Fibroblast of lung (primary cell): ENCODE measurements around the gene EFCAB14. TPM values are rescaled to one million over a fixed set of nuclear protein-coding genes. Genes with fewer than 3 reads are reported as not detected.
A peak's percentile ranks its signal among the peaks of the same experiment; 100 is the strongest.

ENCODE experiments used
- DNase-seq, 2 donors: peaks; one replicate each; pipeline versions ENCODE4 v3.0.0 to v3.0.0-alpha.2; 2010; ENCODE audit warnings: low read depth in 2 of 2
- H2AFZ ChIP-seq: 2 replicates; pipeline ENCODE4 v1.5.1; 2012; ENCODE audit warnings: low read length, control low read depth, inconsistent platforms
- H3K27ac ChIP-seq: 2 replicates; pipeline ENCODE4 v1.5.1; 2011; ENCODE audit warnings: low read length, control low read depth; ENCODE audit not compliant: insufficient read depth
- H3K27me3 ChIP-seq: 2 replicates; pipeline ENCODE4 v1.5.1; 2011; ENCODE audit warnings: mild to moderate bottlenecking, low read length; ENCODE audit not compliant: control insufficient read depth, insufficient read depth
- H3K36me3 ChIP-seq: 2 replicates; pipeline ENCODE4 v1.5.1; 2011; ENCODE audit warnings: low read length; ENCODE audit not compliant: control insufficient read depth, insufficient read depth
- H3K4me1 ChIP-seq: 2 replicates; pipeline ENCODE4 v1.5.1; 2011; ENCODE audit warnings: low read length; ENCODE audit not compliant: control insufficient read depth, insufficient read depth; ENCODE audit errors: extremely low read depth
- H3K4me2 ChIP-seq: 2 replicates; pipeline ENCODE4 v1.5.1; 2011; ENCODE audit warnings: low read length, control low read depth; ENCODE audit not compliant: insufficient read depth; ENCODE audit errors: extremely low read depth
- H3K4me3 ChIP-seq, 4 experiments: fragments of 200-600 bp in 1 of 4; sonication (generic) in 1 of 4; replicated peaks in 1 of 4; 2 replicates each; pipeline ENCODE4 v1.5.1; 2011 to 2016; ENCODE audit warnings: low read length in 4 of 4, low read depth in 3 of 4, mild to moderate bottlenecking in 3 of 4, control low read depth in 2 of 4, inconsistent platforms in 1 of 4, mixed read lengths in 1 of 4; ENCODE audit not compliant: insufficient read depth in 1 of 4; ENCODE audit errors: control extremely low read depth in 1 of 4
- H3K79me2 ChIP-seq: 2 replicates; pipeline ENCODE4 v1.5.1; 2012; ENCODE audit warnings: mild to moderate bottlenecking, low read length, inconsistent platforms; ENCODE audit not compliant: control insufficient read depth, insufficient read depth
- H3K9ac ChIP-seq: 2 replicates; pipeline ENCODE4 v1.5.1; 2011; ENCODE audit warnings: mild to moderate bottlenecking, low read length, control low read depth; ENCODE audit not compliant: insufficient read depth
- H3K9me3 ChIP-seq: 2 replicates; pipeline ENCODE4 v1.5.1; 2012; ENCODE audit warnings: low read depth, low read length; ENCODE audit not compliant: control insufficient read depth, insufficient read depth
- H4K20me1 ChIP-seq: 2 replicates; pipeline ENCODE4 v1.5.1; 2011; ENCODE audit warnings: low read length; ENCODE audit not compliant: control insufficient read depth, insufficient read depth; ENCODE audit errors: extremely low read depth
- CTCF ChIP-seq, 2 donors: IDR thresholded peaks in 1 of 2; conservative IDR thresholded peaks in 1 of 2; 1 replicate in 1 of 2; 2 replicates in 1 of 2; pipeline ENCODE4 v1.5.1; 2011 to 2012; ENCODE audit warnings: low read length in 2 of 2, control low read depth in 1 of 2, inconsistent platforms in 1 of 2, low read depth in 1 of 2, mild to moderate bottlenecking in 1 of 2
- EZH2 ChIP-seq: IDR thresholded peaks from 2 replicates; pipeline ENCODE4 v1.5.1; 2012; ENCODE audit warnings: low read length, control low read depth, mild to moderate bottlenecking; ENCODE audit errors: missing control alignments
- polyA plus RNA-seq, 2 donors: library from polyadenylated mRNA; depleted of rRNA in 1 of 2; stranded (reverse) in 1 of 2; unstranded in 1 of 2; fragments of >200 nt; gene quantifications; 2 replicates each; pipeline ENCODE4 v1.2.1, GENCODE V29; 2011 to 2012; ENCODE audit warnings: missing spikeins in 1 of 2
- total RNA-seq: library from RNA; depleted of rRNA; stranded (reverse); fragments of >200 nt; gene quantifications from 2 replicates; pipeline ENCODE4 v1.2.1, GENCODE V29; 2014

Gene EFCAB14
- total and polyA plus RNA-seq, 2 donors (not counting 1 experiment from before 2014, with no cell fraction given), result 35.3 to 65.0 TPM

GRCh38 chr1:46643368-46643775 lies 75.5 kb downstream of the EFCAB14 start:
- TF ChIP-seq EZH2 (no peak), CTCF (conservative IDR thresholded peaks at IDR 0.05 in 1 of 2, IDR thresholded peaks at IDR 0.05 in 1 of 2; ENCODE audit: low read depth in 1 of 2, low read length in 2 of 2) (no peak)

GRCh38 chr1:46642115-46642680 lies 76.7 kb downstream of the EFCAB14 start:
- Histone ChIP-seq H3K4me1 (peaks cover 6% of the 10 kb centered on the region), H2AFZ (no peak overlapping the region), H4K20me1 (no peaks in the 10 kb centered on the region), H3K9ac (no peak overlapping the region), H3K9me3 (no peaks in the 10 kb centered on the region), H3K27ac (no peak overlapping the region), H3K4me3 (no peak overlapping the region), H3K79me2 (no peaks in the 10 kb centered on the region), H3K27me3 (no peaks in the 10 kb centered on the region), H3K4me2 (no peak overlapping the region), H3K36me3 (no peaks in the 10 kb centered on the region)
- no peak for TF ChIP-seq CTCF (conservative IDR thresholded peaks at IDR 0.05 in 1 of 2, IDR thresholded peaks at IDR 0.05 in 1 of 2; ENCODE audit: low read depth in 1 of 2, low read length in 2 of 2)
- TF ChIP-seq EZH2, result no peak
- no peak for DNase-seq

More at GRCh38 chr1:46643368-46643775, 75.5 kb downstream of the EFCAB14 start:
- Histone ChIP-seq H3K4me2 (peak overlapping the region; percentile 37), H3K36me3 (no peaks in the 10 kb centered on the region), H4K20me1 (no peaks in the 10 kb centered on the region), H3K4me1 (peaks cover 6% of the 10 kb centered on the region), H2AFZ (no peak overlapping the region), H3K79me2 (no peaks in the 10 kb centered on the region), H3K4me3 (no peak overlapping the region), H3K9me3 (no peaks in the 10 kb centered on the region), H3K27ac (no peak overlapping the region), H3K27me3 (no peaks in the 10 kb centered on the region), H3K9ac (no peak overlapping the region)
- peak; percentile 92 to 96 for DNase-seq

GRCh38 chr1:46639547-46639946 lies 79.4 kb downstream of the EFCAB14 start:
- Histone ChIP-seq H3K79me2 (no peaks in the 10 kb centered on the region), H4K20me1 (no peaks in the 10 kb centered on the region), H2AFZ (no peak overlapping the region), H3K9me3 (no peaks in the 10 kb centered on the region), H3K27ac (no peak overlapping the region), H3K4me2 (no peak overlapping the region), H3K36me3 (peaks cover 4% of the 10 kb centered on the region), H3K9ac (no peak overlapping the region), H3K4me1 (peaks cover 6% of the 10 kb centered on the region), H3K27me3 (no peaks in the 10 kb centered on the region), H3K4me3 (no peak overlapping the region)
- DNase-seq, result no peak
- no peak for TF ChIP-seq EZH2
- TF ChIP-seq CTCF (conservative IDR thresholded peaks at IDR 0.05 in 1 of 2, IDR thresholded peaks at IDR 0.05 in 1 of 2; ENCODE audit: low read depth in 1 of 2, low read length in 2 of 2), result no peak
